Coronary artery (tissue), 2 donors: ENCODE data around the gene CTDP1.

Experiments used
- DNase-seq: peaks from one replicate; pipeline ENCODE4 v3.0.0-alpha.2; 2017; ENCODE audit warnings: low spot score
- H3K27ac ChIP-seq, 2 donors: fragments of 200-600 bp; sonication (generic); one replicate each; pipeline ENCODE4 v1.5.1; 2016 to 2019
- H3K4me3 ChIP-seq: fragments of 200-600 bp; sonication (generic); 2 replicates; pipeline ENCODE4 v1.5.1; 2016; ENCODE audit warnings: mild to moderate bottlenecking, moderate library complexity
- TF ChIP-seq, protein P1 (sequence below): fragments of 200-600 bp; sonication (generic); IDR thresholded peaks from one replicate; pipeline ENCODE4 v1.5.1; 2019; ENCODE audit warnings: antibody characterized with exemption

CTDP1 gene

DNA sequence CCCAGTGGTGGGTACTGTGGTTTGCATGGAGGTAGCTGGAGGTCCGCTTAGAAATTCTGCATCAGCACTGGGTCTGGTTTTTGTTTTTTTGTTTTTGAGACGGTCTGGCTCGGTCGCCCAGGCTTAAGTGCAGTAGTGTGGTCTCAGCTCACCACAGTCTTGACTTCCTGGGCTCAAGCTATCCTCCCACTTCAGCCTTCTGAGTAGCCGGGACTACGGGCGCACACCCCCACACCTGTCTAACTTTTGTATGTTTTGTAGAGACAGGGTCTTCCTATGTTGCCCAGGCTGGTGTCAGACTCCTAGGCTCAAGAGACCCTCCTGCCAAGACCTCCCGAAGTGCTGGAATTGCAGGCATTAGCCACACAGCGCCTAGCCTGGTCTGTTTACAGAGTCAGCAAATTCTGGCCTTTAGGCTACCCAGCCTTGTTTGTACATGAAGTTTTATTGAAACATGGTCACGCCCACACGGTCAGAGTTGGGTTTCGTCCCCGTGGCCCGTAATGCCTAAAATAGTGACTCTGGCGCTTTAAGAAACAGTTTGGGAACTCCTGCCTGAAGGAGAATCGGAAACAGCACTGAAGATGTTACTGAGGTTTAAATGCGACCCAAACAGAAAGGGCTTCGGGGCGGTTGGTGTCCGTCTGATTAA, 32.7 kb downstream of the CTDP1 start:
- H3K4me3 ChIP-seq: no peak overlapping the region
- DNase-seq: peak; percentile 69
- TF ChIP-seq, protein P1, sequence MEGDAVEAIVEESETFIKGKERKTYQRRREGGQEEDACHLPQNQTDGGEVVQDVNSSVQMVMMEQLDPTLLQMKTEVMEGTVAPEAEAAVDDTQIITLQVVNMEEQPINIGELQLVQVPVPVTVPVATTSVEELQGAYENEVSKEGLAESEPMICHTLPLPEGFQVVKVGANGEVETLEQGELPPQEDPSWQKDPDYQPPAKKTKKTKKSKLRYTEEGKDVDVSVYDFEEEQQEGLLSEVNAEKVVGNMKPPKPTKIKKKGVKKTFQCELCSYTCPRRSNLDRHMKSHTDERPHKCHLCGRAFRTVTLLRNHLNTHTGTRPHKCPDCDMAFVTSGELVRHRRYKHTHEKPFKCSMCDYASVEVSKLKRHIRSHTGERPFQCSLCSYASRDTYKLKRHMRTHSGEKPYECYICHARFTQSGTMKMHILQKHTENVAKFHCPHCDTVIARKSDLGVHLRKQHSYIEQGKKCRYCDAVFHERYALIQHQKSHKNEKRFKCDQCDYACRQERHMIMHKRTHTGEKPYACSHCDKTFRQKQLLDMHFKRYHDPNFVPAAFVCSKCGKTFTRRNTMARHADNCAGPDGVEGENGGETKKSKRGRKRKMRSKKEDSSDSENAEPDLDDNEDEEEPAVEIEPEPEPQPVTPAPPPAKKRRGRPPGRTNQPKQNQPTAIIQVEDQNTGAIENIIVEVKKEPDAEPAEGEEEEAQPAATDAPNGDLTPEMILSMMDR: no peak
- H3K27ac ChIP-seq: no peak overlapping the region

DNA sequence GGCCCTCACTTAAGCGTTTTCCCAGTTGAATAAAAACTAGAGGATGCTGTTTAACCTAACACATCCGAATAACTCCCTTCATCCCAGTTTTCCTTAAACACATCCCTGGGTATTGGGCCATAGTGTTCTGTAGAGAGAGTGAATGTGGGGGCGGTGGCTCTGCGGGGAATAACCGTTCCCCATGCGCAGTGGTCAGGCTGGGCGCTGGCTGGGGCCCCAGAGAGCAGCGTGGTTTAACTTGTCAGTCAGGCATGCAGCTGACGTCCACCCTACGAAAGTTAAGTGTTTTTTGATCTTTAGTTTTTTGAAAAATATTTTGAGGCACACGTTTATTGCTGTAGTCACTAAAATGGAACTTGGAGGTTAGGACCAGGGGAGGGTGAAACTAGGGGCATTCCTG, 33.7 kb downstream of the CTDP1 start:
- TF ChIP-seq, protein P1: no peak
- no peak for DNase-seq

DNA sequence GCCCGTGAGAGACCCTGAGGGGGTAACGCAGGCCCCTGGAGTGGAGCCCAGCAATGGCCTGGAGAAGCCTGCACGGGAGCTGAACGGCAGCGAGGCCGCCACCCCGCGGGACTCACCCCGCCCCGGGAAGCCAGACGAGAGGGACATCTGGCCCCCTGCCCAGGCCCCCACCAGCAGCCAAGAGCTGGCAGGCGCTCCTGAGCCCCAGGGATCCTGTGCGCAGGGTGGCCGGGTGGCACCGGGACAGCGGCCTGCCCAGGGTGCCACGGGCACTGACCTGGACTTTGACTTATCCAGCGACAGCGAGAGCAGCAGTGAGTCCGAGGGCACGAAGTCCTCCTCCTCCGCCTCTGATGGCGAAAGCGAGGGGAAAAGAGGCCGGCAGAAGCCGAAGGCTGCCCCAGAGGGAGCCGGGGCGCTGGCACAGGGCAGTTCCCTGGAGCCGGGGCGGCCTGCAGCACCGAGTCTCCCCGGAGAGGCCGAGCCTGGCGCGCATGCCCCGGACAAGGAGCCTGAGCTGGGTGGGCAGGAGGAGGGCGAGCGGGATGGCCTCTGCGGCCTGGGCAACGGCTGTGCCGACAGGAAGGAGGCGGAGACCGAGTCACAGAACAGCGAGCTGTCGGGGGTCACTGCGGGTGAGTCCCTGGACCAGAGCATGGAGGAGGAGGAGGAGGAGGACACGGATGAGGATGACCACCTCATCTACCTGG, 35.1 kb downstream of the CTDP1 start:
- TF ChIP-seq, protein P1: no peak
- Histone ChIP-seq H3K27ac (no peak overlapping the region), H3K4me3 (no peak overlapping the region)
- DNase-seq: no peak

More for the DNA sequence above, 33.7 kb downstream of the CTDP1 start:
- H3K4me3 ChIP-seq: no peak overlapping the region
- H3K27ac ChIP-seq: no peak overlapping the region

DNA sequence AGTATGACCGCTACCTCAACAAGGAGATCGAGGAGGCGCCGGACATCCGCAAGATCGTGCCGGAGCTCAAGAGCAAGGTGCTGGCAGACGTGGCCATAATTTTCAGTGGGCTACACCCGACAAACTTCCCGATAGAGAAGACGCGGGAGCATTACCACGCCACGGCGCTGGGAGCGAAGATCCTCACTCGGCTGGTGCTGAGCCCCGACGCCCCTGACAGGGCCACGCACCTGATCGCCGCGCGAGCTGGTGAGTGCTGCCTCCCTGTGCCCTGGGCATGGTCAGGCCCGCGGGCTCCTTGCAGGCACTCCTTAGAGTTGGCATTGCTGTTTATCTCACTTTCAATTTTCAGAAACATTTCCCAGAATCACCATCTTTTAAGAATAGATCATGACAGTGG, 35.7 kb downstream of the CTDP1 start:
- DNase-seq: no peak
- Histone ChIP-seq H3K4me3 (no peak overlapping the region), H3K27ac (no peak overlapping the region)
- TF ChIP-seq, protein P1: no peak

DNA sequence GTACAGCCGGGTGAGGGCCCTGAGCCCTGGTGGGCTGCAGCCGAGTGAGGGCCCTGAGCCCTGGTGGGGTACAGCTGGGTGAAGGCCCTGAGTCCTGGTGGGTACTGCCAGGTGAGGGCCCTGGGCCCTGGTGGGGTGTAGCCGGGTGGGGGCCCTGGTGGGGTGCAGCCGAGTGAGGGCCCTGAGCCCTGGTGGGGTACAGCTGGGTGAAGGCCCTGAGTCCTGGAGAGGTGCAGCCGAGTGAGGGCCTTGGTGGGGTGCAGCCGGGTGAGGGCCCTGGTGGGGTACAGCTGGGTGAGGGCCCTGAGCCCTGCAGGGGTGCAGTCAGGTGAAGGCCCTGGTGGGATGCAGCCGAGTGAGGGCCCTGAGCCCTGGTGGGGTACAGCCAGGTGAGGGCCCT, 37.5 kb downstream of the CTDP1 start:
- no peak overlapping the region for H3K4me3 ChIP-seq
- H3K27ac ChIP-seq: no peak overlapping the region
- DNase-seq: no peak
- TF ChIP-seq, protein P1: no peak

DNA sequence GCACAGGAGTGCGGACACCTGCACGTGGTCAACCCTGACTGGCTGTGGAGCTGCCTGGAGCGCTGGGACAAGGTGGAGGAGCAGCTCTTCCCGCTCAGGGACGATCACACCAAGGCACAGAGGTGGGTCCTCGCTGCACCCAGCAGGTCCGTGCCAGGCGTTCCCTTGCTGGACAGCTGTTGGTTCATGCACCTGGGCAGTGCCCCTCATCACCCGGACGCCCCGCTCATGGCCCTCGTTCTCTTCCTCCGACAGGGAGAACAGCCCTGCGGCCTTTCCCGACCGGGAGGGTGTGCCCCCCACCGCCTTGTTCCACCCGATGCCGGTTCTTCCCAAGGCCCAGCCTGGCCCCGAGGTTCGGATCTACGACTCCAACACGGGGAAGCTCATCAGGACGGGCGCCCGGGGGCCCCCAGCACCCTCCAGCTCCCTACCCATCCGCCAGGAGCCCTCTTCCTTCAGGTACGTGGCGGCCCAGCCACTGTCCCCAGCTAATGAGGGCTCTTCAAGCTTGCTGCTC, 38.0 kb downstream of the CTDP1 start:
- TF ChIP-seq, protein P1: no peak
- peak; percentile 69 for DNase-seq
- no peak overlapping the region for H3K27ac ChIP-seq
- no peak overlapping the region for H3K4me3 ChIP-seq

DNA sequence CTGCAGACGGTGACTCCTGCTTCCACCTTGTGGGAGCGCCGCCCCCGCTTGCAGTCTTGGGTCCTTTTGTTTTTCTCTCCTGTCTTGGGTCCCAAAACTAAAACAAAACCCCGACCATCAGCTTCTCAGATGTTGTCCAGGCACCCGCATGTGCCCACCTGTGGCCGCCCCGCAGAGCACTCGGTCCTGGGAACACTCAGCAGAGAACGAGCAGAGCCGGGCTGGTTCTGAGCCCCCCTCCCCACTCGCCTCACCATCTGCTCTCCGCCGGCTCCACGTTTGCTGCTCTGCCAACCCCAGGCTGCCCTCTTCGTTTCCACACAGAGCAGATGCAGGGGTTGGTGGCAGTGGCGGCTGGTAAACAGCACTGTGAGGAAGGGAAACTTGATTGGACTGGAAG, 38.5 kb downstream of the CTDP1 start:
- H3K4me3 ChIP-seq: no peak overlapping the region
- H3K27ac ChIP-seq: no peak overlapping the region
- TF ChIP-seq, protein P1: no peak
- DNase-seq: no peak
